GM18907 (cell line): ENCODE results near the gene CDC42BPB.

Experiments
- ATAC-seq: cut with Tn5 transposase; IDR thresholded peaks from one replicate; pipeline ENCODE4 v1.9.1; 2021; ENCODE audit warnings: mild to moderate bottlenecking, moderate library complexity; ENCODE audit not compliant: unreplicated experiment

The CDC42BPB gene

DNA sequence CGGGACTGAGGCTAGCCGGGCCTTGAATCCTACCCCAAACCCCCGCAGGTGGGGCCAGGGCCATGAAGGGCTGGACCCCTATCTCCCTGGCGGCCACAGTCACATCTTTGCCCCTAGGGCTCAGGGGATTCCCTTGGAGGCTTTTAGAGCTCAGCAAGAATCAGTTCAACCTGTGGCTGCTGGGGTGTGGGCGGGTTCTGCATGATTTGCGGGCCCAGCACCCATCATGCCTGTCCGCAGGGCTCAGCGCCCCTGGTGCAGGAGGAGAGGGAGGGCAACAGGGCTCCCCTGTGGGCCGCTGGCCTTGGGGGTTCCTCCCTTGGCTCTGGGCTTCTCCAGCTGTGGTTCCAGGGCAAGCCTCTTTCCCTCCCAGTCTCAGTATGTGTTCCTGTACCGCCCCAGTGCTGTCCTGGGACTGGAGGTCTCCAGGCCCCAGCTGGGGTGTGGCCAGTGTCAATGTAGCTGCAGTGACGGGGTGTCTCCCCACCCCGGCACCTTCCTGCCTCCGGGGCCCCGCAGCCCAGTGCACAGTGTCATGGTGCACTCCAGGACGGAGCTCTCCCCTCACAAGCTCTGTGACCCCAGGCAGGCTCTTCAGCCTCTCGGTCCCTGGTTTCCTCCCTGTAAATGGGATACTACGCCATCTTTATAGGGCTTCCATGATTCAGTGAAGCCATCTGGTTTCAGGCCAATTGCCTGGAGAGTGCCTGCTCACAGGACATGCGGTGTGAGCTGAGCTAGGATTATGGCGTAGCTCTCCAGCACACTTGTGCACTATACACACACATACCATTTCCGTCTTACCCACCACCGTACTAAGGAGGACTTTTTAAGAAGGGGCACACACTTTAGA lies 16.8 kb upstream of the CDC42BPB start:
- ATAC-seq: no peak

DNA sequence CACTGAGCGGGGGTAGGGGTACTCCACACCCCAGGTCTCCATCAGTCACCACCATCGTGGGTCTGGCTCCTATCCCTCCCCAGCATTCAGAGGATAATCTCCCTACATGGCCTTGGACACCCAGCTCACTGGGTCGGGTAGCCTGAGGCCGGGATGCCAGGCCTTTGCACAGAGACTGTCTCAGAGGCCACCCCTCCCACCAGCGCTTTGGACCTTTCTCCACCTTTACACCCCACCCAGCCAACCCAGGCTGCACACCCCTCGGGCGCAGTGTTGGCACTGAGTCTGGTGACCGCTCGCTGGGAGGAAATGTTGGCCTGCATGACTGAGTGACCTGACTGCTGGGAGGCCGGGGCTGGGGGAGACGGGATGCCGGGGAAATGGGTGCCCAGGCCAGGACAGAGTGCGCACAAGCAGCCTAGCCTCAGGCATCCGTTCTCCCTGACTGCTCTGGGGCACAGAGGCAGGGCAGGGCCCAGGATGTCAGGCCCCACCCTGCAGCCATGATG lies 16.1 kb upstream of the CDC42BPB start:
- no peak for ATAC-seq

DNA sequence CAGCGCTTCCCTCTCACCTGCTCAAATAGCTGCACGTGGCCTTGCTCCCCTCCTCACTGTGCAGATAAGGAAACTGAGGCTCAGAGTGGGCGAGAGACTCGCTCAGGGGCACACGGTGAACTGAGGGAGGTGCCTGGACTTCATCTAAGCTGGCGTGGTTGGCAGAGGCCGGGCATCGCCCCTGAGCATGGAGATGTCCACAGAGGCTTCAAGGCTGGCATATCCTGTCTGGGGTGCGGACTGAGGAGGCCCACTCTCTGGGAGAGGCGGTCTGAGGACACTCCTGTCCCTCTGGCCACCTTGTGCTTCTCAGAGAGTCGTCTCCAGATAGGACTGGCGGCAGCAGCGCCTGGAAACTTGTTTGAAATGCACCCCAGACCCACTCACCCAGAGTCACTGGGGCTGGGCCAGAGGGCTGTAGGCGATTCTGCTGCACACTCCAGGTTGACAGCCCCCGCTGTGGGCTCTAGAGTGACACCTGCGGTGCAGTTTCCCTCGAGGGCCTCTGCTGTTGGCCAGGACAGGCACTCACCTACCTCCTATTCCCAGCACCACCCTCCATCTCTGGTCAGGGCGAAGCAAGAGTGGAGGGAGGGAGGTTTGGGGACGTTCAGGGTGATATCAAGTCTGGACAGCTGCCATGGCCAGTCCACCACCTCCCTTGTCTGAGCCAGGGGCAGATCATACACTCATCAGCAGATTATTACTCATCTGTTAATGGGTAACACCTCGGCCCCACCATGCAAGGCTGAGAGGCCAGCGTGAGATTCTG lies 15.4 kb upstream of the CDC42BPB start:
- ATAC-seq: no peak

DNA sequence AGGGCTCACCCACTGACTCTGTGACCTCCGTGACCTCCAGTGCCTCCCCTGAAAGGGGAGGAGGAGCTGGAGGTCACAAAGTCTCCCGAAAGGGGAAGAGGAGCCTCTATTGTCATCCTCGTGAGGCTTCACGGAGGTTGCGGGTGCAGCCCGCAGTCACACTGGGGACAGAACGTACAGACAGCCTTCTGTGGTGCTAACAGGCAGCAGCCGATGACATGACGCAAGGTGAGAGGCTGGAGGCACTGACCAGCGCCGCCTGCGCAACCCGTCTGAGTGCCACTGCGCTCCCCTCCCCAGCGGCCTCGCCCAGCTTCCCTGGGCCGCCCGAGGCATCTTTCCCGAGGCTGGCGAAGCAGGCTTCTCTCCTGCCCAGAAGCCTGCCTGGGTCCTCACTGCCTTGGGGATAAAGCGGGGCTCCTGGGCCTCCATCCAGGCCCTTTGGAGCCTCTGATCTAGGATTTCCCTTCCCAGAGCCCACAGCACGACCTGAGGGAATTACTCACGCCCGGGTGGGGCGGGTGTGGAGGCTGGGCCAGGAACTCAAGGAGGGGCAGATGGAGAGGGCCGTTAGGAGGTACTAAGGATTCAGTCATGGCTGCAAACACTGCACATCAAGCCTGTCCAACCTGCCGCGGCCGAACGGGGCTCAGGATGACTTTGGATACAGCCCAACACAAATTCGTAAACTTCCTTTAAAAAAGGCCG lies 14.3 kb upstream of the CDC42BPB start:
- no peak for ATAC-seq

DNA sequence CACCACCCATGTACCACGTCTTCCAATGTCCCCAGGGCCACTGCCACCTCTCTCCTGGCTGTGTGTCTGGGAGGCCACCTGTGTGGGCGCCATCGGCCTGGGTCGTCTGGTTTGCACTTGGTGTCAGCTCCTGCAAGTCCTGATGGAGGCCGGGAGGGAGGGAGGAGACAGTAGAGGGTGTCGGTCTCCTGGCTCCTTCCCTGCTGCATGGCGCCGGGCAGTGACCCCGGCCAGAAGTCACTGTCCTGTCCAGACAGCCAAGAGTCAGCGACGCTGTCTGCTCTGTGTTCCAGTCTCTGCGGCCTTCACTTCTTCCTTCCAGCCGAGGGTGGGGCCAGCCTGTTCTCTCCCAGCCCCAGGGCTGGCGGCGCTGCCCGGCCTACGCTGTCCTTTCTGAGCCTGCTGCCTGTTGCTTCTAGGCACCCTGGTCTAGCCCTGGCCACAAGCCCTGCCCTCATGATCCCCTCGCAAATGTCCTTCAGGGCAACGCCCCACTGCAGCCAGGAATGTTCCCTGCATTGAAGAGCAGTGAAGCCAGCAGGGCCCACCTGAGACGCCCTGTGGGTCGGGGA lies 13.7 kb upstream of the CDC42BPB start:
- ATAC-seq: no peak

DNA sequence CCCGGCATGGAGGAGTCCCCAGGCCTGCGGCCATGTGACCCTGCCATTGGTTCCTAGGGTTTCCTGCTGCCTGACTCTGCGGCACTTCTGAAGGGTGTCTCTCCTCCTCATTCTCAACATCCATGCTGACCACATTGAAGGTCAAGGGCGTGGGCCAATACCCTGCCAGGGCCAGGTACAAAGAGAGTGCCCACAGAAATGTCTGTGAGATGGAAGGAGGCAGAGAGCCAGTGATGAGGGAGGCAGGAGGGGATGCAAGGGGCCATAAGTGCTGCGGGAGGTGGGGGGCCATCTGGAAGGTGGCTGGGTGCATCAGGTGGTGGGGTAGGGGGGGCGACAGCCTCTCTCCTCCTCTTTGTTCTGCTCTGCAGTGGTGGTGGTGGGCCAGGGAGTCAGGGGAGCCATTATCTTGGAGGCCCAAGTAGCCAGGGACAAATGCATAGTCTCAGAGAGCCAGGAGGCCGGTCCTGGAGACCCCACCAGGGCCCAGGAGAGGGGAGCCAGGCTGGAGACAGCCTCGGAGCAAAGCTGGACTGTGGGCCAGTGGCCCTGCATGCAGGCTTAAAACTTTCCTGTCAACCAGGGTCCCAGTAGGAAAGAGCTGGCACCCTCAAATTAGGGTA lies 13.0 kb upstream of the CDC42BPB start:
- ATAC-seq: no peak

DNA sequence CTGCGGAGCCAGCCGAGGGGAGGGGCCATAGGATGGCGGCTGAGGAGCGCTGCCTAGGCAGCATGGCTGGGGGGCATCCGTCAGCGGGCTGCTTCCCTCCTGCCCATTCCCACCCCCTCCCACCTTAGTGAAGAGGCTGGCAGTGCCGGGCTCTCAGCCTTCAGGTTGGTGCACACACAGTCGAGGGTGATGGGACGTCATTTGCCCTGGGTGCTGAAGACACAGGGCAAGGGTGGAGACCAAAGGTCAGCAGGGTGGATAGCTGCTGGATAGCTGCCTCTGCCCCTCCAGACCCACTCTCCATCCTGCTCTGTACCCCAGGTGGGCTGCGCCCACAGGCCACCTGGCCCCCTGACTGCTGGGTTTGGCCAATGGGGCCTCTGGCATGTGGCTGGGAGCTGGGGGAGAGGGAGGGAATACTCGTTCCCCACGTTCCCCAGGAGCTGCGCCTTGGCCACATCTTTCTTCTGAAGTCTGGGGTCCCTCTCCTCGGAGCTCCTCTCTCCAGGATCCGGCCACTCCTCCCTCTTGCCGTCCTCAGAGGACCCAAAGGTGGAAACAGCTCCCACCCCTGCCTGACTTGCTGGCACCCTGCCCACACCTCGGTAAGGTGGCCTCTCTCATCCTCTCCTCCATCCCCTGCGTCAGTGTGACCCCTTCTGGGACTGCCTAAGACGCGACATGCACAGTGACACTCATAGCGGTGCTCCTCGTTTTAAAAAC lies 11.2 kb upstream of the CDC42BPB start:
- no peak for ATAC-seq

DNA sequence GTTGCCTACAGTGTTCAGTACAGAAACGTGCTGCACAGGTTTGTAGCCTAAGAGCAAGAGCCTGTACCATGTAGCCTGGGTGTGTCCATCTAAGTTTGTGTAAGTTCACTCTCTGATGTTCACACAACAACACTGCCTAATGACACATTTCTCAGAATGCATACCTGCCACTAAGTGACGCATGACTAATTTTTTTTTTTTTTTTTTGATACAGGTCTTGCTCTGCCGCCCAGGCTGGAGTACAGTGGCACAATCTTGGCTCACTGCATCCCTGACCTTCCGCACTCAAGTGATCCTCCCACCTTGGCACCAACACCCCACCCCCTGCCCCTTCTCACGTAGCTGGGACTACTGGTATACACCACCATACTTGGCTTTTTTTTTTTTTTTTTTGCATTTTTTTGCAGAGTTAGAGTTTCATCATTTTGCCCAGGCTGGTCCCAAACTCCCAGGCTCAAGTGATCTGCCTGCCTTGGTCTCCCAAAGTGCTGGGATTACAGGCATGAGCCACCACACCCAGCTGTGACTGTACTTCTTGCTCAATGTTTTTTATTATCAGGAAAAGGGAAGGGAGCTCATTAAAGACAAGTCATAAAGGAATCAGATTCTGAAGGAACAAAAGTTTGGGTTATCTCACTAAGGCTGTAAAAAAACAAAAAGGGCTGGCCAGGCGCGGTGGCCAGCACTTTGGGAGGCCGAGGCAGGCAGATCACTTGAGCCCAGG lies 10.0 kb upstream of the CDC42BPB start:
- ATAC-seq: no peak

DNA sequence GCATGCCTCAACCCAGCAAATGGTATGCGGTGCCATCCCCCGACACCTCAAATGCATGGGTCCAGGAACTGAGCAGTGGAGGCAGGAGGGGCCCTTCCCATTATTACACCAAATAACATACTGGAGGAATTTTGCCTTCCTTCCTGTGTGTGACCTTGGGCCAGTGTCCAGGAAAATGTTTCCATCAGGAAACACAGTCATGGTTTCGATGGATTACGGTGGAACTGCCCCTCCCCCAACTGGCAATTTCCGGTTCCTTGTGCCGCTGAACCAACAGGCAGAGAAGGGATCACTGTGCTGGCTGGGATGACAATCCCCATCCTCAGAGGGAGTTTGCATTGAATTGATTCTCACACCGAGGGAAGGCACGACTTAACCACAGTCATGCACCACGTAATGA lies 9.1 kb upstream of the CDC42BPB start:
- no peak for ATAC-seq

DNA sequence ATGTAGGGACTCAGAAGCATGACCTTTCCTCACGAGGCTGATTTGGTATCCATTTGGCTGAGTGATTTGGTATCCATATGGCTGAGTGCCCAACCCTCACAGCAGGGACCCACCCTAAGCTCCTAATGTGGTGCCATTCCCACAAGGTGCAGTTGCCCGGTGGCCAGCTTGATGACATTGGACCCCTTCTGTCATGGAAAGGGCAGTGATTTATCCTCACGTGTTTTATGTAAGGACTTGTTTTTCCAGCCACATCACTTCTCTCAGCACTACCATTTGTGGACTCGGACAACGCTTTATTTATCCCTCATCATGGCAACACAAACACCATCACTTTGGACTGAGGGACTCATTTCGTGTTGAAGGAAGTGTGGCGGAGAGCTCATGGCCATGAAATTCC lies 8.5 kb upstream of the CDC42BPB start:
- no peak for ATAC-seq

DNA sequence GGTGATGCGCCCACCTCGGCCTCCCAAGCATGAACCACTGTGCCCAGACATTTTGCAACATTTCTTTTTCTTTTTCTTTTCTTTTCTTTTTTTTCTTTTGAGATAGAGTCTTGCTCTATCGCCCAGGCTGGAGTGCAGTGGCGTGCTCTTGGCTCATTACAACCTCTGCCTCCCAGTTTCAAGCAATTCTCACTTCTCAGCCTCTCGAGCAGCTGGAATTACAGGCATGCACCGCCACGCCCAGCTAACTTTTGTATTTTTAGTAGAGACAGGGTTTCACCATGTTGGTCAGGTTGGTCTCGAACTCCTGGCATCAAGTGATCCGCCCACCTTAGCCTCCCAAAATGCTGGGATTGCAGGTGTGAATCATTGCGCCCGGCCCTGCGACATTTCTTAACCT lies 7.6 kb upstream of the CDC42BPB start:
- ATAC-seq: no peak

DNA sequence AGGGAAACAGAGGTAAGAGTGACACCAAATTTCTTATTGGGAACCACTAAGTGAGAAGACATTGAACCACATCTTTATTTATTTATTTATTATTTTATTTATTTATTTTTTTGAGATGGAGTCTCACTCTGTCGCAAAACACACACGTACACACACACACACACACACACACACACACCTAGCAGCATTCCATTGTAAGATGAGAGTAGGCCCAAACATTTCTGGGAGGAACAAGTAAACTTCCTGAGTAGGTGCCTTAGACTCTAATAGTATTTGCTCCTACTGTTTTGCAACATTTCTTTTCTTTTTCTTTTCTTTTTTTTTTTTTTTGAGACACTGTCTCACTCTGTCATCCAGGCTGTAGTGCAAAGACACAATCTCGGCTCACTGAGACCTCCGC lies 7.1 kb upstream of the CDC42BPB start:
- ATAC-seq: no peak

DNA sequence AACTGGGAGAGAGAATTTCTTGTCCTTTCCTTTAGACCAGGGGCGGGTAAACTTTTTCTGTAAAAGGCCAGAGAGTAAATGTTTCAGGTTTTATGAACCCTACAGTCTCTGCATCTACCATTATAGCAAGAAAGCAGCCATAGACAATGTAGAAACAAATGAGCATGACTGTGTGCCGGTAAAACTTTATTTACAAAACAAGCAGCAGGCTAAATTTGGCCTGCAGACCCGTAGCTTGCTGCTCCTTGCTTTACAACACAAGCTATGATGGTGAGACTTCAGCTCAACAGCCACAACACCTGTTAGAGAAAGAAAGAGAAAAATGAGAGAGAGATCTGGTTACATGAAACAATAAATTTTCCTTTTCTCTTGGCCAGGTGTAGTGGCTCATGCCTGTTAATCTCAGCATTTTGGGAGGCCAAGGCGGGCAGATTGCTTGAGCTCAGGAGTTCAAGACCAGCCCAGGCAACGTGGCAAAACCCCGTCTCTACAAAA lies 4.2 kb upstream of the CDC42BPB start:
- ATAC-seq: no peak

DNA sequence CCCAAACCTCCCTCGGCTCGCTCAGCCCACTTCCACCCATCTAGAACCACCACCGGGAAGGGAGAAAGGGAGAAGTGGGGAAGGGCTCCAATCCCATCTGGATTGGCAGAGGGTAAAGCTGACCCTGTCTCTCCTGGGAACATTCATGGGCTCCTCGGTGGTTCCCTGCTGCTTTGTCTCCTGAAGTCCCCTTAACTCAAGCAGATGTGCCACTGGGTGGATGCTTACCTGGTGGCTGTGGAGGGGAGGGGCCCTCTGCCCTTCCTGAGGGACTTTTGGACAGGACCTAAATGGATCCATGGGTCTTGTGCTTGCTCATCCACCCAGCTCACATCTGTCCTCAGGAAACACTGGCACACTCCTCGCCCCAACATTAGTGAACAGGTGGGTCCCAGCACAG lies 2.2 kb upstream of the CDC42BPB start:
- ATAC-seq: no peak

DNA sequence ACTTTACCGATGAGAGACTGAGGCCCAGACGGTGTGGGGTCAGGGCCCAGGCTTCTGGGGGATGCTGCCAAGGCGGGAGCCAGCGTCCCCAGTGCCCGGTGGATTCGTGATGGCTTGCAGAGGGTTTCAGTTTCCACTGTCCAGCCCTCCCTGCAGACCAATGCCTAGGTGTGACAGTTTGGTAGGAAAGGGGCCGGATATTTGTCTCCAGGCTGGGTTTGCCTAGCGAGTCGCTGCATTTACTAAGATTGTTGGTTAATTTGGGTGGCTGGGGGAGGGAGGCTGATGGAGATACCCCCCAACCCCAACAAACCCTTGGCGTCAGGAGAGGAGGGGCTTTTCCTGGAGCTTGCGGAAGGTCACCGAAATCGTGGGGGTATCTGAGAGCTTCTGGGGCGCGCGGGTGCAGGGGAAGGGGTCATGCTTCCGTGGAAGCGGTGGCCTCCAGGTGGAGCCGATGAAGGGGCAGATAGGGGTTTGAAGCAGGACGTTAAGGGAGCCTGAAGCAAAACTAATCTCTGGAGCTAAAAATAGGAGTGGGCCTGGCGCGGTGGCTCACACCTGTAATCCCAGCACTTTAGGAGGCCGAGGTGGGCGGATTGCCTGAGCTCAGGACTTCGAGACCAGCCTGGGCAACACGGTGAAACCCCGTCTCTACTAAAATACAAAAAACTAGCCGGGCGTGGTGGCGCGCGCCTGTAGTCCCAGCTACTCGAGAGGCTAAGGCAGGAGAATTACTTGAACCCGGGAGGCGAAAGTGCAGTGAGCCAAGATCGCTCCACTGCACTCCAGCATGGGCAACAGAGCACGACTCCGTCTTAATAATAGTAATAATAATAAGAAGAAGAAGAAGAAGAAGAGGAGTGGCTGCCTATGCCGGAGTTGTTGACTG lies 1.1 kb upstream of the CDC42BPB start:
- ATAC-seq: no peak

DNA sequence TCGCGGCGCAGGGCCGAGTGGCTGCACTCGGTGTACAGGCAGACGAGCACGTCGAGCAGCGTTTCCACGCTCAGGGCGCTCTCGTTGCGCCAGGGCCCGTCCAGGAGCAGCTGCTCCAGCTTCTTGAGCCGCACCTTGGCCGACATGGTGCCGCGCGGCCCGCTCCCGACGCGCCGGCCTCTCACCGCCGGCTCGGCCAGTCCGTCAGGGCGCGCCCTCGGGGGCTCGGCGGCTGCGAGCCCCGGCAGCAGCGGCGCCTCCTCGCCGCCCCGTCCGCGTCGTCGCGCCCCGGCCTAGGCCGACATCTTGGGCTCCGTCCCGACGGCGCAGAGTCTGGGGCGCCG lies 349 bp downstream of the CDC42BPB start:
- peak; percentile 26 for ATAC-seq

DNA sequence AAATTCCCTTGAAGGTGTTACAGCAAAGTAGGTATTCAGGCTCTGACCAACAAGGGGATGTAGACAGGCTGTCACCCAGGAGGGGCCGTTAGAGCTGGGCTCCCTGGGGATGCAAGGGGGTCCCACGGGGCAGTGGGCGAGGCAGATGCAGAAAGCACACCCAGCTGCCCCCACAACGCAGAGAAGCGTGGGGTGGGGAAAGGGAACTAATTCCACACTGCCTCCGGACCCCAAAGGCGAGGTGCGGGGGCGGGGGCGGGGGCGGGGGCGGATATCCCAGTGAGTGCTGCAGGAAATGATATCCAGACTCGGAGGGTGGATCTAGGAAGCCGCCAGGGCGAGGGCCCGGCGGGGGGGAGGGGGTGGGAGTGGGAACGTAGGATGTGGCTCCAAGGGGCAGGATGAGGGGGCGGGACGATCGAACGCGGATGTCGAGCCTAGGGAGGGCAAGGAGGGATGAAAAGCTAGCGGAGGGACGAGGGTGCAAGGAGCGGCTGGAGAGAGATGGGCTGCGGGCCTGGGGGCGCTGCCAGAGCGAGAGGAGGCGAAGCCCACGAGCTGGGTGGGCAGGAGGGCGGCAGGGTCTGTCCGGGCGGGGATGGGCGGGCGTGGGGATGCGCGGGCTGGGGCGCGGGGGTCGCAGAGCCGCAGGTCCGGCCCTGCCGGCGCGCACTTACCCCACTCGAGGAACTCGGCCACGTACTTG lies 874 bp downstream of the CDC42BPB start:
- ATAC-seq: peak; percentile 3

DNA sequence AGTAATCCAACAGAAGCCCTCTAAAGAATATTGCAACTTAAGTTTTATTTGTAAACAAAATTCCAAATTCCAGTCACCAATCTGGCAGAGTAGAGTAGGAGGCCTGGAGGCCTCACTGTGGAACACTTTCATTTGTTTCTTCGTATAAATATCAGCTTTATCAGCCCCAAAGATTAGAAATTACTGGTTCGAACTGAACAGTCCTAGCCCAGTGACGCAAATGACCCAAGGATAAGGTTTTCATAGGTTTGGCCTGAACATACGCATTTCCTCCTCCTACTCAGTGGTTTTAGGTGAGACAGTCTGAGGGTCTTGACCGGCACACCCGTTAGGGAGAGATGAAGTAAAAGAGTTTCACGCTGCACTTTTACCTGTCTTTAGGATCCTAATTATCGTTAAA lies 1.7 kb downstream of the CDC42BPB start:
- ATAC-seq: no peak
